Kidney (tissue), 14 donors: ENCODE results near the gene CIT. TPM values are rescaled to one million over a fixed set of nuclear protein-coding genes. Genes with fewer than 3 reads are reported as not detected.
A peak's percentile ranks its signal among the peaks of the same experiment; 100 is the strongest.

Experiments used
- DNase-seq, 5 donors: peaks; one replicate each; pipeline ENCODE4 v3.0.0-alpha.2; 2013 to 2020
- FAIRE-seq: peaks from 2 replicates; lab custom pipeline; 2012; peaks lifted over from hg19 to GRCh38; lab: Jason Lieb, UNC
- H3K27ac ChIP-seq, 2 donors: one replicate each; pipeline ENCODE4 v1.7.0; 2013; ENCODE audit warnings: low read depth in 2 of 2, low read length in 2 of 2, inconsistent platforms in 1 of 2
- H3K27me3 ChIP-seq: one replicate; pipeline ENCODE4 v1.7.1; 2013; ENCODE audit warnings: low read length, inconsistent platforms; ENCODE audit not compliant: control insufficient read depth, insufficient read depth
- H3K36me3 ChIP-seq, 3 donors: one replicate each; pipeline versions ENCODE4 v1.7.0 to v1.7.1; 2013; ENCODE audit warnings: low read length in 3 of 3, control low read depth in 1 of 3, inconsistent platforms in 1 of 3; ENCODE audit not compliant: insufficient read depth in 3 of 3, control insufficient read depth in 2 of 3
- H3K4me1 ChIP-seq, 3 donors: one replicate each; pipeline versions ENCODE4 v1.7.0 to v1.7.1; 2013; ENCODE audit warnings: low read length in 3 of 3, inconsistent platforms in 1 of 3, low read depth in 1 of 3; ENCODE audit not compliant: control insufficient read depth in 2 of 3, insufficient read depth in 2 of 3
- H3K4me3 ChIP-seq, 3 donors: one replicate each; pipeline versions ENCODE4 v1.7.0 to v1.8.1; 2013; ENCODE audit warnings: low read length in 3 of 3, control low read depth in 1 of 3, inconsistent platforms in 1 of 3
- H3K9ac ChIP-seq, 3 donors: one replicate each; pipeline versions ENCODE4 v1.7.0 to v1.7.1; 2013; ENCODE audit warnings: low read length in 3 of 3, control low read depth in 1 of 3, inconsistent platforms in 1 of 3
- H3K9me3 ChIP-seq, 3 donors: one replicate each; pipeline versions ENCODE4 v1.7.0 to v1.7.1; 2013; ENCODE audit warnings: low read length in 3 of 3, control low read depth in 1 of 3, inconsistent platforms in 1 of 3; ENCODE audit not compliant: control insufficient read depth in 2 of 3, insufficient read depth in 1 of 3
- CTCF ChIP-seq: IDR thresholded peaks from 3 replicates; pipeline ENCODE4 v1.5.1; 2012; ENCODE audit warnings: mild to moderate bottlenecking, moderate library complexity, borderline replicate concordance; ENCODE audit not compliant: insufficient read depth; ENCODE audit errors: extremely low read depth
- intact Hi-C: fragments of 100-400 bp; cut with DNase I; formaldehyde crosslinking; loops from one replicate; pipeline ENCODE4 v1.11.1; 2022
- polyA plus RNA-seq: library from polyadenylated mRNA; stranded (reverse); fragments of 350-450 nt; fragmentation: Illumina TruSeq; extraction: RNeasy Lipid Tissue Mini Kit (QIAGEN cat#74804); gene quantifications from one replicate; pipeline ENCODE4 v1.2.3, GENCODE V29; 2014; ENCODE audit warnings: low read depth, low replicate concordance; ENCODE audit not compliant: insufficient read depth
- total RNA-seq: library from RNA; stranded (reverse); fragmentation: NEBNext Ultra II Directional; extraction: Animal tissue kit (Norgen Biotek cat#: 25700); gene quantifications from one replicate; pipeline ENCODE4 v1.2.1, GENCODE V29; 2021
- donor health status: control.
- donor health status: control.
- donor health status: control.
- donor health status: control.
- donor health status: control.
- donor health status: DM: yes; HTN: yes; CAD: no.
- donor health status: Normal renal cell carcinoma (clear cell type).

The CIT gene
- total and polyA plus RNA-seq, 2 donors from 2014 or later = 3.0 to 81.6 TPM

- intact Hi-C loops = no loop called here
- peak overlapping the region; percentile 97 for H3K27ac ChIP-seq
- peaks cover 29 to 94% (median 70%) of the 10 kb centered on the region in 3 donors for H3K4me1 ChIP-seq
- peak overlapping the region in 1 of 3 donors; percentile 23 for H3K9ac ChIP-seq
- H3K9me3 ChIP-seq = no peaks in the 10 kb centered on the region
- peaks cover 13 to 29% (median 28%) of the 10 kb centered on the region in 3 donors for H3K36me3 ChIP-seq
- FAIRE-seq (no peak), DNase-seq (peak in 1 of 5 donors; percentile 21)
- TF ChIP-seq CTCF = no peak
- H3K4me3 ChIP-seq = no peak overlapping the region
- H3K27me3 ChIP-seq = no peaks in the 10 kb centered on the region
Observed at GRCh38 chr12:119682639-119683252, 194.4 kb downstream of the CIT start.

GRCh38 chr12:119681728-119682638 lies 195.1 kb downstream of the CIT start:
- no peak for FAIRE-seq
- Histone ChIP-seq H3K4me1 (peaks cover 29 to 91% (median 67%) of the 10 kb centered on the region in 3 donors), H3K9ac (peak overlapping the region in 2 of 3 donors; percentile 42 to 72), H3K9me3 (no peaks in the 10 kb centered on the region), H3K36me3 (peaks cover 16 to 35% (median 33%) of the 10 kb centered on the region in 3 donors), H3K4me3 (no peak overlapping the region), H3K27me3 (no peaks in the 10 kb centered on the region), H3K27ac (peak overlapping the region; percentile 97)
- DNase-seq = peak in 3 of 5 donors; percentile 61 to 73 (median 67)
- no peak for TF ChIP-seq CTCF
- intact Hi-C loops = no loop called here

- H3K27me3 ChIP-seq = no peaks in the 10 kb centered on the region
- DNase-seq (peak in 3 of 5 donors; percentile 35 to 47 (median 38)), FAIRE-seq (no peak)
- intact Hi-C loops = no loop called here
- peak overlapping the region; percentile 97 for H3K27ac ChIP-seq
- peaks cover 20 to 44% (median 41%) of the 10 kb centered on the region in 3 donors for H3K36me3 ChIP-seq
- H3K4me3 ChIP-seq = no peak overlapping the region
- no peaks in the 10 kb centered on the region for H3K9me3 ChIP-seq
- TF ChIP-seq CTCF = no peak
- H3K9ac ChIP-seq = peak overlapping the region in 1 of 3 donors; percentile 72
- peaks cover 25 to 82% (median 62%) of the 10 kb centered on the region in 3 donors for H3K4me1 ChIP-seq
Observed at GRCh38 chr12:119681111-119681510, 196.0 kb downstream of the CIT start.
